Activated CD4-positive, CD25-positive, alpha-beta regulatory T cell treated with anti-CD3 and anti-CD28 coated beads, Interleukin-2, amount 50 U/mL, for 24 hours (primary cell): ENCODE results near the gene RRAS.
"Not testable (repeated sequence)": the region's sequence is repeated elsewhere in the genome, so short reads cannot be mapped to it uniquely, and the experiment has no call there.

Experiments
- ATAC-seq, 2 donors: fragments of 150-1000 bp; cut with Tn5 transposase; one replicate each; pipeline ENCODE4 v1.10.0; 2021; ENCODE audit warnings: mild to moderate bottlenecking in 1 of 2, moderate library complexity in 1 of 2

Gene RRAS

DNA sequence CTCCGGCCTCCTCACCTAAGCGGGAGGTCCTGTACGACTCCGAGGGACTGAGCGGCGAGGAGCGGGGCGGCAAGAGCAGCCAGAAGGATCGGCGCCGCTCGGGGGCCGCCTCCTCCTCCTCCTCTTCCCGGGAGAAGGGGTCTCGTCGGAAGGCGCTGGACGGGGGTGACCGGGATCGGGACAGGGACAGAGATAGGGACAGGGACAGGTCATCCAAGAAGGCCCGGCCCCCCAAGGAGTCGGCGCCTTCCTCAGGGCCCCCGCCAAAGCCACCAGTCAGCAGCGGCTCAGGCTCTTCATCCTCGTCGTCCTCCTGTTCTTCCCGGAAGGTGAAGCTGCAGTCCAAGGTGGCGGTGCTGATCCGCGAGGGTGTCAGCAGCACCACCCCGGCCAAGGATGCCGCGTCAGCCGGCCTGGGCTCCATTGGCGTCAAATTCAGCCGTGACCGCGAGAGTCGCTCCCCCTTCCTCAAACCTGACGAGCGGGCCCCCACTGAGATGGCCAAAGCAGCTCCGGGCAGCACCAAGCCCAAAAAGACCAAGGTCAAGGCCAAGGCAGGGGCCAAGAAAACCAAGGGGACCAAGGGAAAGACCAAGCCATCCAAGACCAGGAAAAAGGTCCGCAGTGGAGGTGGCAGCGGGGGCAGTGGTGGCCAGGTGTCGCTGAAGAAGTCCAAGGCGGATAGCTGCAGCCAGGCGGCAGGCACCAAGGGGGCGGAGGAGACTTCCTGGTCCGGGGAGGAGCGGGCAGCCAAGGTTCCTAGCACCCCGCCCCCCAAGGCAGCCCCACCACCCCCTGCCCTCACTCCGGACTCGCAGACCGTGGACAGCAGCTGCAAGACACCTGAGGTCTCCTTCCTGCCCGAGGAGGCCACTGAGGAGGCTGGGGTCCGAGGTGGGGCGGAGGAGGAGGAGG, 12.9 kb upstream of the RRAS start:
- ATAC-seq, result no peak

- ATAC-seq, result no peak
These were observed 12.0 kb upstream of the RRAS start for GRCh38 chr19:49651820-49652550.

- ATAC-seq, result no peak
These were observed 11.3 kb upstream of the RRAS start for GRCh38 chr19:49651029-49651819.

- no peak for ATAC-seq
These were observed 6.6 kb upstream of the RRAS start for GRCh38 chr19:49646586-49646985.

DNA sequence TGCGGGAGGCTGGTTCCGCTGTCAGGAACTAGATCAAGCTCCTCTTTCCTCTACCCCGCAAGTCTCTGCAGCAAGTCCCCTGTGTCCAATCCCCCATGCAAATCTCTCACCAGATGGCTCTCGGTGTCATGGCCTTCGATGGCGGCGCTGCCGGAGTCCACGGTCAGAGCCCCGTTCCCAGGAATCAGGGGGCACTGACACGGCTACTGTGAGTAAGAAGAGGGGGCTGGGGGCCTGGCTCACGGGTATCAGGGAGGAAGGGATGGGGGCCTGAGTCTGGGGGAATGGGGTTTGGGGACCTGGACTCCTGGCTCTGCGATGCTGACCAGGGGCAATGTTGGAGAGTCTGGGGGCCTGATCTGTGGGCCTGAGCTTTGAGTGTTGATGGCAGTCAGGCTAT, 6.1 kb upstream of the RRAS start:
- ATAC-seq, result no peak

DNA sequence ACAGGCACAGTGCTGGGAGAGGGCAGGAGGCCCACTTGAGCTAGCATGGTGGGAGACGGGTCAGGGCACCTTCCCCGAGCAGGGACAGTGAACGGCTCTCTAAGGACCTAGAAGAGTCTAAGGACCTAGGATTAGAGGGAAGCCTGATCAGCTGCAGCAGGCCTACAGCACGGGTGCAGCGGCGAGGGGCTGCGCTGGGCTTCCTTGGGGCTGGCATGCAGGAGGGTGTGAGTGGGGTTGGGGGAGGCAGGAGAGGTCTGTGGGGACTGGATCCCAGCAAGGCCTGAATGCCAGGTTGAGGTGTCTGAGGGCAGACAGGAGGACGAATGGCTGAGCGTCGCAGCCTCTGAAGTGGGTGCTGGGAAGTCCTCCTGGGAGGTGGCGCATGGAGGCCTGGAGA, 5.6 kb upstream of the RRAS start:
- no peak for ATAC-seq

- no peak for ATAC-seq
These were observed 3.5 kb upstream of the RRAS start for GRCh38 chr19:49643466-49643865.

GRCh38 chr19:49642492-49643035, 2.6 kb upstream of the RRAS start:
- ATAC-seq, result no peak

DNA sequence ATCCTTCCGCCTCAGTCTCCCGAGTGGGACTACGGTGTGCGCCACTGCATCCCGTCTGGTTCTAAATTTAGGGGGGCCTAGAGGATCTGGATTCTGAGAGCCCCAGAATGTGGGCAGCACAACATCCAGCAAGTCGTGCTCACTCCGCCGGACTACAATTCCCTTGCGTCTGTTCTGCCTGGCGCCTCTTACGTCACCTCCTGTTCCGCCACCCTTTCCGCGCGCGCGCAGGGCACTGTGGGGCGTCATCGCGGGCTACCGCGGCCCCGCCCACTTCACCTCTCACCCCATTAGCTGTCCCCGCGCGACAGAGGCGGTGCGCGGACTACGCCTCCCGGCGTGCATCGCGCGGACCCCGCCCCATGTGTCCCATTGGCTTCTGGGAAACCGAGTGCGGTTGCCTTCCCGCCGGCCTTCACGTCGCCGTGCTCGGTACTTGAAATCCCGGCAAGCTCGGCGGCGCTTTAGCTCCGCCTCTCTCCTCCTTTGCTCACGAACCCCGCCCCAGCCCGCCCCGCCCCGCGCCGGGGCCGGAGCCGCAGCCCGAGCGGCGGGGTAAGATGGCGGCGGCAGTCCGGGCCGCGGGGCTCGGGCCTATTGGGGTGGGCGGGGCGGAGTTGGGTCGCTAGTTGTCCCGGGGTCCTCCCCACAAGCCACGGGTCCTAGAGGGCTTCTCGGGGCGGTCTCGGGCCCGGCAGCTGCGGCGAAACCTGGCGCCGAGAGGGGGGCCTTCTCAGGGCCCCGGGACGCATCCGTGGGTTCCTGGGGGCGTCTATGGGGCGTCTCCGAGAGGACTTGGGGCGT, 1.9 kb upstream of the RRAS start, which contains the start of gene SCAF1:
SCAF1 (plus strand) TSS at position 522 of the 804 bp plus-strand sequence. CDS start 2,818 bp downstream, outside the sequence.
- ATAC-seq, result peak; percentile 66 to 72

GRCh38 chr19:49639401-49640112, 386 bp downstream of the RRAS start:
- no peak for ATAC-seq

GRCh38 chr19:49637821-49638738, 1.9 kb downstream of the RRAS start:
- no peak for ATAC-seq

DNA sequence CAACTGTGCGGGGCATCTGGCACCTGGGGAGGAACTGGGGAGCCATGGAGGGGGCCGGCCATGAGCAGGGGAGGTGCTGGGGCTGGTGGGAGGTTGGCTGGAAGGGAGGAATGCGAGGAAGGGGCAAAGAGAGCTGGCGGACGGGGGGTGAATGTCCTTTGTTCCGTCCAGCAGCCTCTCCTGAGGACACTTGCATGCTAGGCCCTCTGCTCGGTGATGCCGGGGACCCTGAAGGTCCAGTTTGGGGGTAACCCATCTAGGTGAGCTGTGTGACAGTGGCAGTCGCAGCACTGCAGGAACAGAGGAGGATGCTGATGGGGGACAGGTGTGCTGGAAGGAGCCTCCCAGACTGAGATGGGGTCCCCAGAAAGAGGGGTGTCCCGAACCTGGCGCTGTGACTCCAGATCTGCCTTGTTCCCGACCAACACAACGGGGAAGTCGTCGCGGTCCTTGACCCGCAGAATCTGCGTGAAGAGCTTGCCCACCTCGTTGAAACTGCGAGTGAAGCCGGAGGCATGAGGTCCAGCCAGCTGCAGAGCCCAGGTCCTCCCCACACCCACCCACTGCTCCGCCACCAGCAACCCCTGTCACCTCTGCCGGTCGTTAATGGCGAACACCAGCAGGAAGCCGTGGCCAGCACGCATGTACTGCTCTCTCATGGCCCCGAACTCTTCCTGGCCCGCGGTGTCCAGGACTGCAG, 3.6 kb downstream of the RRAS start:
- ATAC-seq, result no peak

DNA sequence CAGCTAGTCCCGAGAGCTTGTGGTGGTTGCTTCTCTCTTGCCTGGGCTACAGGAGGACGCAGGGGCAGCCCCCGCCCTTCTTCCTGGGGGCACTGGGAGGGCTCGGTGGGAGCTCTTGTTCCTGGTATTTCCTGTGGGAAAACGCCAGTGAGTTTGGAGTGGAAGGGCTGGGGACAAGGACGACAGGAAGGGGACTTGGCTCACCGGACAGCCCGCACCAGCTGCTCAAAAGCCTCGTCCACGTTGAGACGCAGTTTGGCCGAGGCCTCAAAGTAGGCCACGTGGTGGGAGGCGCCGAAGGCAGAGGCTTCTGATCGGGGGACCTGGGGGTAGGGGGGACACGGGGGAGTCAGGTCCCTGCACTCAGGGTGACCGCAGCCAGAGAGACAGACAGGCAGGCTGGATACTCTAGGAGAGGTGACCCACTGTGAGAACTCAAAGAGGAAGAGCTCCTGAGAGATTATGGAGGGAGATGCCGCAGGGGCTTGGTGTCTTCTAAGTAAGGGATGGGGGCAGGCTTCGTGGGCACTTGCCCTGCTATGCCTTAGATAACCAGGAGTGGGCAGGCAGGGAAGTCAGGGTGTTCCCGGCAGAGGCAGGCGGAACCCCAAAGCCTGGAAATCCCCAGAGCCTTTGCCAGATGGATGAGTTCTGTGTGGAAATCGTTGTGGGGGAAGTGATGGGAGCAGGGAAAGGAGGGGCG, 4.3 kb downstream of the RRAS start:
- no peak for ATAC-seq

DNA sequence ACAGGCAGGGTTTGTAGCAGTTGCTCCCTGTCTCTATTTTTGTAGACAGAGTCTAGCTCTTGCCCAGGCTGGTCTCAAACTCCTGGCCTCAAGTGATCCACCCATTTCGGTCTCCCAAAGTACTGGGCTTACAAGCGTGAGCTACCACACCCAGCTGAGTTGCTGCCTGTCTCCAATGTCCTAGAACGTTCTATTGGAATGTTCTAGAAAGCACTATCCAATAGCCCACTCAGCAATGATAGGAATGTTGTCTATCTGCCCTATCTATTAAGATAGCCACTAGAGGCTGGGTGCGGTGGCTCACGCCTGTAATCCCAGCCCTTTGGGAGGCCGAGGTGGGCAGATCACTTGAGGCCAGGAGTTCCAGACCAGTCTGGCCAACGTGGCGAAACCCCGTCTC, 6.7 kb downstream of the RRAS start:
- not testable (repeated sequence) for ATAC-seq

DNA sequence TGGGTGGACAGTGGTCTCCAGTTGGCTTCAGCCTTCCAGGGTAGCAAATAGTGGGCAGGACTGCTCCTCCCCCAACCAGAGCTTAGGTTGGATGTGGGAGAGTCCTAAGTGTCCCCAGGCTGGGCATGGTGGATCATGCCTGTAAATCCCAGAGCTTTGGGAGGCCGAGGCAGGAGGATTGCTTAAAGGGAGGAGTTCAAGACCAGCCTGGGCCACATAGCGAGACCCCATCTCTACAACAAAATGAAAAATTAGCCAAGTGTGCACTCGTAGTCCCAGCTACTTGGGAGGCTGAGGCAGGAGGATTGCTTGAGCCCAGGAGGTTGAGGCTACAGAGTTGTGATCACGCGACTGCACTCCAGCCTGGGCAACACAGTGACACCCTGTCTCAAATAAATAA, 7.4 kb downstream of the RRAS start:
- no peak for ATAC-seq

DNA sequence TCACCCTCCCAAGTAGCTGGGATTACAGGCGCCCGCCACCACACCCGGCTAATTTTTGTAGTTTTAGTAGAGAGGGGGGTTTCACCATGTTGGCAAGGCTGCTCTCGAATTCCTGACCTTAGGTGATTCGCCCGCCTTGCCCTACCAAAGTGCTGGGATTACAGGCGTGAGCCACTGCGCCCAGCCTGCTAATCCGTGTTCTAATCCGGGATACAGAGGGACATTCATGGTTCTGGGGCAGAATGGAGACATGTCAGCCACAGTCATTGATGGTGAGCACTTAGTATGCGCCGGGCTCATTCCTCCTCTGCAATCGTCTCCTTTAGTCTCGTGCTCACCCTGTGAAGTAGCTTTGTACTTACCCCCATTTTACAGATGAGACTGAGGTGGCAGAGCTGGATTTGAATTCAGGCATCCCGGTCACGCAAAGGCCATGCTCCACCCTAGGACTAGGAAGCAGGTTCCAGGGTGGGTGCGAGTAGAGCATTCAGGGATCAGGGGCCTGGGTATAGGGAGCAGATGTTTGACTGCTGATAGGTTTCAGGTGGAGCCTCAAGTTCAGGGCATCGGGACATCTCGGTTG, 8.2 kb downstream of the RRAS start:
- no peak for ATAC-seq

DNA sequence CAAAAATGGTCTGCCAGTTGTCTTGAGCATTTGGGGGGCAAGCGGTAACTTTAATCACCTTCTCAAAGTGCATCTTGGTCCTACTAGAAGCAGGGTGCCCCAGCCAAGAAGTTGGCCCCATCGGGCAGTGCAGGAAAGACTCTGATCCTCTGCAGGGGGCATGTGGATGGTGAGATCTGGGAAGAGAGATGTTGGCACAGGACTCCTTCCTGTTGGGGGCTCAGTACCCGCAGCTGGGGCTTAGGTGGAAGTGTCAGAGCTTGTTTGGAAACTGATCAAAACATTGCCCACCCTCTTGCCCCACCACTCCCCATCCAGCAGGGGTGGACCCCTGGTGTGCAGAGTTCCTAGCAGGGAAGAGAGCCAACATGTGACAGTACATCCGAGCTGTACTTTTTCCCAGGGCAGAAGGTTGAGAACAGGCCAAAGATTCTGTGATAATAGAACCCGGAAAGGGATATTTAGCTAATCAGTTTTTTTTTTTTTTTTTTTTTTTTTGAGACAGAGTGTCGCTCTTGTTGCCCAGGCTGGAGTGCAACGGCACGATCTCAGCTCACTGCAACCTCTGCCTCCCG, 8.8 kb downstream of the RRAS start:
- no peak for ATAC-seq

GRCh38 chr19:49629659-49630058, 10.3 kb downstream of the RRAS start:
- no peak for ATAC-seq
